Testis (tissue), 3 donors: ENCODE results near the gene PCSK5. TPM values are rescaled to one million over a fixed set of nuclear protein-coding genes. Genes with fewer than 3 reads are reported as not detected.

Source experiments
- DNase-seq: peaks from one replicate; pipeline ENCODE4 v3.0.0-alpha.2; 2019
- H3K27ac ChIP-seq, 2 donors: fragments of 200-600 bp; sonication (generic); one replicate each; pipeline ENCODE4 v1.5.1; 2019
- H3K27me3 ChIP-seq: fragments of 200-600 bp; sonication (generic); one replicate; pipeline ENCODE4 v1.5.1; 2019
- H3K36me3 ChIP-seq: fragments of 200-600 bp; sonication (generic); one replicate; pipeline ENCODE4 v1.5.1; 2017; ENCODE audit warnings: low read depth; ENCODE audit errors: missing control alignments
- H3K4me1 ChIP-seq: fragments of 200-600 bp; sonication (generic); one replicate; pipeline ENCODE4 v1.5.1; 2019
- H3K4me3 ChIP-seq, 2 donors: fragments of 200-600 bp; sonication (generic); one replicate each; pipeline ENCODE4 v1.5.1; 2017 to 2019
- H3K9me3 ChIP-seq: fragments of 200-600 bp; sonication (generic); one replicate; pipeline ENCODE4 v1.5.1; 2017
- POLR2A ChIP-seq: fragments of 450-650 bp; IDR thresholded peaks from one replicate; pipeline ENCODE4 v1.6.1; 2017; ENCODE audit warnings: antibody characterized with exemption, mild to moderate bottlenecking, moderate library complexity
- WGBS, 2 donors: methylation state at CpG; one replicate each; pipeline ENCODE4 v1.1.5; 2018; 5-methylcytosine and 5-hydroxymethylcytosine counted together
- intact Hi-C: fragments of 100-400 bp; cut with DNase I; formaldehyde crosslinking; loops from one replicate; pipeline ENCODE4 v1.15.1; 2023; ENCODE audit warnings: low total_unique reads
- polyA plus RNA-seq: library from polyadenylated mRNA; stranded (reverse); fragments of 350-450 nt; fragmentation: Illumina TruSeq; extraction: RNeasy Lipid Tissue Mini Kit (QIAGEN cat#74804); gene quantifications from one replicate; pipeline ENCODE4 v1.2.3, GENCODE V29; 2014; ENCODE audit warnings: low read depth, low replicate concordance; ENCODE audit not compliant: insufficient read depth
- total RNA-seq, 2 donors: library from RNA; depleted of rRNA; stranded (reverse); fragments of >200 nt; gene quantifications; one replicate each; pipeline ENCODE4 v1.2.3, GENCODE V29; 2016
- TF ChIP-seq, protein P1 (sequence below), 3 experiments: fragments of 450-650 bp in 2 of 3; fragments of 200-600 bp in 1 of 3; sonication (generic) in 1 of 3; IDR thresholded peaks; one replicate each; pipeline ENCODE4 v1.5.1; 2016 to 2019; ENCODE audit warnings: antibody characterized with exemption in 3 of 3, mild to moderate bottlenecking in 2 of 3, moderate library complexity in 1 of 3

PCSK5 gene
- total and polyA plus RNA-seq, 3 donors from 2014 or later: 9.4 to 50.6 (median 27.5) TPM

DNA sequence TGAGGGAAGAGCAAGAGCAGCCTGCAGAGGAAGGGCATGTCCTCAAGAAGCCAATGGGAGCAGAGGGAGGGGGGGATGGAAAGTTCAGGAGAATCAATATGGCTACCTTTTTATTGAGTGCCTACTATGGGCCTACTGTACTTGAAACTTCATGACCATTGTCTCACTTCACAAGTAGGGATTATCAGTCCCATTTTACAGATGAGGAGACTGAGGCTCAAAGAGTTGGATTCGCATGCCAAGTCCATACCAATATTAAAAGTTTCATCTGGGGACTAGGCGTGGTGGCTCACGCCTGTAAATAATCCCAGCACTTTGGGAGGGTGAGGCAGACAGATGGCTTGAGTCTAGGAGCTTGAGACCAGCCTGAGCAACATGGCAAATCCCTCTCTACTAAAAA lies 463.7 kb downstream of the PCSK5 start:
- intact Hi-C loops: no loop called here
- H3K27me3 ChIP-seq: no peaks in the 10 kb centered on the region
- no peaks in the 10 kb centered on the region for H3K4me1 ChIP-seq
- no peak overlapping the region for H3K4me3 ChIP-seq
- no peak overlapping the region for H3K27ac ChIP-seq
- DNase-seq: no peak
- WGBS, 2 donors: 79 to 81% methylated on average over 3 of the region's 3 CpGs
- no peak for TF ChIP-seq POLR2A
- TF ChIP-seq, protein P1, sequence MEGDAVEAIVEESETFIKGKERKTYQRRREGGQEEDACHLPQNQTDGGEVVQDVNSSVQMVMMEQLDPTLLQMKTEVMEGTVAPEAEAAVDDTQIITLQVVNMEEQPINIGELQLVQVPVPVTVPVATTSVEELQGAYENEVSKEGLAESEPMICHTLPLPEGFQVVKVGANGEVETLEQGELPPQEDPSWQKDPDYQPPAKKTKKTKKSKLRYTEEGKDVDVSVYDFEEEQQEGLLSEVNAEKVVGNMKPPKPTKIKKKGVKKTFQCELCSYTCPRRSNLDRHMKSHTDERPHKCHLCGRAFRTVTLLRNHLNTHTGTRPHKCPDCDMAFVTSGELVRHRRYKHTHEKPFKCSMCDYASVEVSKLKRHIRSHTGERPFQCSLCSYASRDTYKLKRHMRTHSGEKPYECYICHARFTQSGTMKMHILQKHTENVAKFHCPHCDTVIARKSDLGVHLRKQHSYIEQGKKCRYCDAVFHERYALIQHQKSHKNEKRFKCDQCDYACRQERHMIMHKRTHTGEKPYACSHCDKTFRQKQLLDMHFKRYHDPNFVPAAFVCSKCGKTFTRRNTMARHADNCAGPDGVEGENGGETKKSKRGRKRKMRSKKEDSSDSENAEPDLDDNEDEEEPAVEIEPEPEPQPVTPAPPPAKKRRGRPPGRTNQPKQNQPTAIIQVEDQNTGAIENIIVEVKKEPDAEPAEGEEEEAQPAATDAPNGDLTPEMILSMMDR (IDR thresholded peaks at IDR 0.05): no peak
- no peaks in the 10 kb centered on the region for H3K9me3 ChIP-seq
- no peaks in the 10 kb centered on the region for H3K36me3 ChIP-seq

DNA sequence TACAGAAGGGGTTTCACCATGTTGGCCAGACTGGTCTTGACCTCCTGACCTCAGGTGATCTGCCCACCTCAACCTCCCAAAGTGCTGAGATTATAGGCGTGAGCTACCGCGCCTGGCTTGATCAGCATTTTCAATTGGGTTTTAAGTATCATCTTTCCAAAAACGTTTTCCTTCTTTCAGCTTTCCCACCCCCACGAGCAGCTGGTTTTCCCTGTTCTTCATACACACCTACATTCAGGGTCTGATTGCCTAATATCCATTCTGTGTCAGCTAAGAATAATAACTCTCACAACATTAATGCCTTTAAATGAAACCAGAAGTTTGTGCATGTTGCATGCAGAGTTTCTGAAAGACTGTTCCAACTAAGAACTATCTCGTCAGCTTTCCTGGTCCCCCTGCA lies 465.4 kb downstream of the PCSK5 start:
- no peak overlapping the region for H3K4me3 ChIP-seq
- no peak for TF ChIP-seq POLR2A
- TF ChIP-seq, protein P1 (IDR thresholded peaks at IDR 0.05): no peak
- H3K36me3 ChIP-seq: no peaks in the 10 kb centered on the region
- no peak for DNase-seq
- no peaks in the 10 kb centered on the region for H3K27me3 ChIP-seq
- H3K4me1 ChIP-seq: no peaks in the 10 kb centered on the region
- 79 to 82% methylated on average over 6 of the region's 6 CpGs for WGBS, 2 donors
- intact Hi-C loops: no loop called here
- H3K27ac ChIP-seq: no peak overlapping the region
- no peaks in the 10 kb centered on the region for H3K9me3 ChIP-seq

DNA sequence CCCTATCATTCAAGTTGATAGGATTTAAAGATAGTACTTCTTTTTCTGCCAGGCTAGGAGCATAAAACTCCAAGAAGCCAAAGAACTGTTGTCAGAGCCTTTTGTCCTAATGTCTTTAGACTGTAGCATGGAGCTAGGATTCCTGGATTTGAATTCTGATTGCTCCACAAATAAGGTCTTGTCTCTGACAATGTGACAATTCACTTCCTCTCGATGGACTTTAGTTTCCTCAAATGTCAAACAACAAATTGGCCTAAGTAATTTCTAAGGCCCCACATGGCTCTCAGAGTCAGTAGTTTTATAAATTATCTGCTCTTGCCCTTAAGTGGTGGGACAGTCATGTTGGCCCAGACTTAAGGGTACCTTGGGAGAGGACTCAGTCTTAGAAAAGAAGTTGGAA lies 467.1 kb downstream of the PCSK5 start:
- no peak for TF ChIP-seq POLR2A
- TF ChIP-seq, protein P1 (IDR thresholded peaks at IDR 0.05): no peak
- no peaks in the 10 kb centered on the region for H3K4me1 ChIP-seq
- no peak overlapping the region for H3K4me3 ChIP-seq
- no peaks in the 10 kb centered on the region for H3K36me3 ChIP-seq
- intact Hi-C loops: no loop called here
- no peak for DNase-seq
- 60 to 91% methylated on average over 1 of the region's 1 CpG for WGBS, 2 donors
- no peaks in the 10 kb centered on the region for H3K9me3 ChIP-seq
- H3K27ac ChIP-seq: no peak overlapping the region
- no peaks in the 10 kb centered on the region for H3K27me3 ChIP-seq

DNA sequence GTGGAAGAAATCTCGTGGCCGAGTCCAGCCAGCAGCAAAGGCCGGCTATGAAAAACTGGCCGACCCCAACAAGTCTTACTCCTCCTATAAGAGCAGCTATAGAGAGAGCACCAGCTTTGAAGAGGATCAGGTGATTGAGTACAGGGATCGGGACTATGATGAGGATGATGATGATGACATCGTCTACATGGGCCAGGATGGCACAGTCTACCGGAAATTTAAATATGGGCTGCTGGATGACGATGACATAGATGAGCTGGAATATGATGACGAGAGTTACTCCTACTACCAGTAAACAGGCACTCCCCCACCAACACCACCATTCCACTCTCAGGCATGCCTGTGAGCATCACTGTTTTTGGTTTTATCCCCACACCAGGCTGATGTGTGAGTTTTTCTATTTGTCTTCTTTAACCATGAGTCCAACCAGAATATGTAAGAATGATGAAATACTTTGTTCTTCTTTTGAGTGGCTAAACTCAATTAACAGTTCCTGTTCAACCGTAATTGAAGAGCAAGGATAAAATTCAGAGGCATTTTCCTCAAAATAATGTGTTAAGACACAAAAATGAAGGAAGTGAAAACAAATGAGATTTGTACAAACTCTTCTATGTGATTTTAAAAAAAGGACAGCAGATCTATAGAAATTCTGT lies 468.3 kb downstream of the PCSK5 start:
- DNase-seq: no peak
- WGBS, 2 donors: 89 to 94% methylated on average over 10 of the region's 10 CpGs
- intact Hi-C loops: no loop called here
- no peak for TF ChIP-seq POLR2A
- TF ChIP-seq, protein P1 (IDR thresholded peaks at IDR 0.05): no peak
- H3K4me1 ChIP-seq: no peaks in the 10 kb centered on the region
- H3K4me3 ChIP-seq: no peak overlapping the region
- H3K9me3 ChIP-seq: no peaks in the 10 kb centered on the region
- H3K27ac ChIP-seq: no peak overlapping the region
- no peaks in the 10 kb centered on the region for H3K27me3 ChIP-seq
- no peaks in the 10 kb centered on the region for H3K36me3 ChIP-seq

DNA sequence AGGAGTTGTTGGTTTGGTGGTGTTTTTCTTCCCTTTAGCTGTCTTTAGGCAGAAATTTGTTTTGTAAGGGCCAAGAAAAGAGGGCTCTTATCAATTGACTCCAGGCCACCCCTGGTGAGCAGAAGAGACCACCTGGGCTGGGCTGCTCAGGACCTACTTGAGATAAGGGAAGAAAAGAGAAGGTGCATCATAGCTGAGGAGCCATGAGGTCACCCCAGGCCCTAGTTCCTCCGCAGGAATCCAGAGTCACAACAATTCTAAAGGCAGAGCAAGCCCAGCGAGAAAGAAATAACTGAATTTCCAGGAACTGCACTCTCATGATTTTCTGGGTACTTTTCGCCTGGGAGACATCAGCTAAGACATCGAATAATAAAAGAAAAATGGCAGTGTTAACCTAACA lies 468.9 kb downstream of the PCSK5 start:
- H3K27me3 ChIP-seq: no peaks in the 10 kb centered on the region
- H3K9me3 ChIP-seq: no peaks in the 10 kb centered on the region
- no peak overlapping the region for H3K27ac ChIP-seq
- no peaks in the 10 kb centered on the region for H3K36me3 ChIP-seq
- H3K4me3 ChIP-seq: no peak overlapping the region
- 85 to 90% methylated on average over 4 of the region's 4 CpGs for WGBS, 2 donors
- TF ChIP-seq, protein P1 (IDR thresholded peaks at IDR 0.05): no peak
- TF ChIP-seq POLR2A: no peak
- H3K4me1 ChIP-seq: no peaks in the 10 kb centered on the region
- no peak for DNase-seq
- intact Hi-C loops: no loop called here
